Measurements from ENCODE around the gene FFAR3.
"Not testable (repeated sequence)": the region's sequence is repeated elsewhere in the genome, so short reads cannot be mapped to it uniquely, and the experiment has no call there.

The FFAR3 gene

DNA sequence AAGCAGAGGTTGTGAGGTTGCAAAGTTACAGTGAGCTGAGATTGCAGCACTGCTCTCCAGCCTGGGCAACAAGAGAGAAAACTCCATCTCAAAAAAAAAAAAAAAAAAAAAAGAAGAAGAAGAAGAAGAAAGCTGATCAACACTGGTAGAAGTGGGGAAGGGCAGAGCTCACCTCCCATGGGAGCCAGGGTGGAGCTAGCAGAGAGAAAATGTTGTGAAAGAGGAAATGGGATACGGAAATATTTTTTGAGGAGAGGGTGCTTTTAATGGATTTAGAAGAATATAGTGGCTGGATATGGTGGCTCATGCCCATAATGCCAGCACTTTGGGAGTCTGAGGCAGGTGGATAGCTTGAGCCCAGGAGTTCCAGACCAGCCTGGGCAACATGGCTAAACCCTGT is 19.4 kb downstream of the FFAR3 start:
- DNase-seq (ENCODE audit: low read depth) = no peak

DNA sequence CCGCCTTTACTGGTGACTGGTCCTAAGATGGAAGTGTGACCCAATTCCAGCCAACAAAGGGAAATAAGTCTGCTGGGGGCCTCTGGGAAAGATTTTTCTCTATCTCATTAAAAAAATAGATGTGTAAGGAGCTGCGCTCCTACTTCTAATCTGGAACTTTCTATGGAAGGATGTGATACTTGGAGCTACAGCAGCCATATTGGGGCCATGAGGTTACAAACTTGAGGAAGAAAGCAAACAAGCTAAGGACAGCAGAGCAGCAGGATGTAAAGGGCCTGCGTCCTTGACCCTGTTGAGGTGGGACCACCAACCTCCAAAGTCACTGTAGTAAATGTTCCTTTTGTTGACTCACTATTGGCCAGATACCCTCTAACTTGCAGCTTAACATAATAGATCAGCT is 20.1 kb downstream of the FFAR3 start:
- DNase-seq (ENCODE audit: low read depth) = no peak

DNA sequence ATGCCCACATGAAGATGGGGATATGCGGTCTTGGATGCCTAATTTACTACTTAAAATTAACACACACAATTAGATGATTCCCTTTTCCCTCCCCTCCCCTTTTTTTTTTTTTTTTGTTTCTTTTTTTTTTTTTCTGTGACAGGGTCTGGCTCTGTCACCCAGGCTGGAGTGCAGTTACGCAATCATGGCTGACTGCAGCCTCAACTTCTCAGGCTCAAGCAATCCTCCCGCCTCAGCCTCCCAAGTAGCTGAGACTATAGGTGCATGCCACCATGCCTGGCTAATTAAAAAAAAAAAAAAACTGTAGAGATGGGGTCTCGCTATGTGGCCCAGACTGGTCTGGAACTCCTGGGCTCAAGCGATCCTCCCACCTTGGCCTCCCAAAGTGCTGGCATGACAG is 21.3 kb downstream of the FFAR3 start:
- DNase-seq (ENCODE audit: low read depth) = not testable (repeated sequence)

GRCh38 chr19:35379992-35380391 is 21.7 kb downstream of the FFAR3 start:
- no peak for DNase-seq (ENCODE audit: low read depth)

GRCh38 chr19:35380450-35381124 is 22.3 kb downstream of the FFAR3 start:
- DNase-seq (ENCODE audit: low read depth) = no peak

- no peak for DNase-seq (ENCODE audit: low read depth)
Measured at GRCh38 chr19:35381318-35381717, 23.1 kb downstream of the FFAR3 start.

DNA sequence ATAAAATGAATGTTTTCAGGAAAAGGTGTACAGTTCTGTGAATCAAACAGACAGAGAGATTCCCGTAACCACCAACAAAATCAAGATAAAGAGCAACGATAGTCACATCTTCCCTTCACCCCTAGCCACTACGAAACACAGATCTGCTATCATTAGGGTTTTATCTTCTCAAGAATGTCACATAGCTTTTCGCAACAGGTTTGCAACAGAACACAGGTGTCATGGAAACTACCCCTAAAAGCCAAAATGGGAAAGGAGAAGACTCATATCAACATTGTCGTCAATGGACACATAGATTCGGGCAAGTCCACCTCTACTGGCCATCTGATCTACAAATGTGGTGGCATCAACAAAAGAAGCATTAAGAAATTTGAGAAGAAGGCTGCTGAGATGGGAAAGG is 23.7 kb downstream of the FFAR3 start:
- DNase-seq (ENCODE audit: low read depth) = no peak

GRCh38 chr19:35383536-35383935 is 25.3 kb downstream of the FFAR3 start:
- DNase-seq (ENCODE audit: low read depth) = no peak

GRCh38 chr19:35388277-35389054 is 30.2 kb downstream of the FFAR3 start:
- no peak for DNase-seq (ENCODE audit: low read depth)

DNA sequence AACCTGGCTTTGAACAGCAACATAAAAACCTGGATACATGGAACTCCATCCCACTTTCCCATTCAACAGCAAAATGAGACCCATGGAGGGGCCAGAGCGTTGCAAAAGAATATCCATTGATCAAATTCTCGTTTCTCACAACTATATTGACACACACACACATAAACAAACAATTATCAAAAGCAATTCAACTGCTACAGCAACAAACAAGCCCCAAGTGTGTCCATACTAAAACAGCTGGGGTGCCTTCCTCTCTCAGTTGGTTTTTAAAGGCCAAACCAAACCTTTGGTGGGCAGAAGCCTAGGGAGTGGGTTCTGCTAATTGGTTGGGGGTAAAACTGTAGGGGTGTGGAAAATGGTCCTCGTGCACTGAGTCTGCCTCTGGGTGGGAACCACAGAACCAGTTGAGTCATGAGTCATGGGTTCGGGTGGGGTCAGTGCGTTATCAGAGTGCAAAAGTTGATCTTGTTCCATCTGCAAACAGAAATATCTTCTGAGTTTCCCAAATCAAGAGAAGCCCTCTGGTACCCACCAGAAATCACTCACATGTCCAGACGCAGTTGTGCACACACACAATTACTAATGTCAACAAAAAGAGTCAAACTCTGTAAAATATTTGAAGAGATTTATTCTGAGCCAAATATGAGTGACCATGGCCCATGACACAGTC is 31.1 kb downstream of the FFAR3 start:
- DNase-seq (ENCODE audit: low read depth) = no peak

DNA sequence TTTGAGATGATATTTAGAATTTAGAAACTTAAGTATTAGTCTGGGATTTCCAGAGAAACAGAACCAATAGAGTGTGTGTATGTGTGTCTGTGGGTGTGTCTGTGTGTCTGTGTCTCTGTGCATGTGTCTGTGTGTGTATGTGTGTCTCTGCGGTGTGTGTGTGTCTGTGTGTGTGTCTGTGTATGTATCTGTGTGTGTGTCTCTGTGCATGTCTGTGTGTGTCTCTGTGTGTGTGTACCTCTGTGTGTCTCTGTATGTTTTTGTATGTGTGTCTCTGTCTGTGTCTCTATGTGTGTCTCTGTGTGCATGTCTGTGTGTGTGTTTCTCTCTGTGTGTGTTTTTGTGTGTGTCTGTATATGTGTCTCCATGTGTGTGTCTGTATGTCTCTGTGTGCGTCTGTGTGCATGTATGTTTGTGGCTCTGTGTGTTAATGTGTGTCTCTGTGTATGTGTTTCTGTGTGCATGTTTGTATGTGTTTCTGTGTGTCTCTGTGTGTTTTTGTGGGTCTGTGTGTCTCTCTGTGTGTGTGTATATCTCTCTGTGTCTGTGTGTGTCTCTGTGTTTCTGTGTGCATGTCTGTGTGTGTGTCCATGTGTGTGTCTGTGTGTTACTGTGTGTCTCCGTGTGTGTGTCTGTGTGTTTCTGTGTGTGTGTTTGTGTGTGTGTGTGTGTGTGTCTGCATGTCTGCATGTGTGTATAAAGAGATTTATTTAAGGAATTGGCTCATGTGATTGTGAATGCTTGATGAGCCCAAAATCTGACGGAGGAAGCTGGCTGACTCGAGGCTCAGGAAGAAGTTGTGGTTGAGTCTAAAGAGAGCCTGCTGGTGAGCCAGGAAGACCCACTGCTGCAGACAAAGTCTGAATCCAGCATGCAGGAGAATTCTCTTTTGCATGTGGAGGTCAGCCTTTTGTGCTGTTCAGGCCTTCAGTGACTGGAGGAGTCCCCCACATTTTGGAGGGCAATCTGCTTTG is 34.8 kb downstream of the FFAR3 start:
- DNase-seq (ENCODE audit: low read depth) = no peak

GRCh38 chr19:35395382-35396199 is 37.3 kb downstream of the FFAR3 start:
- DNase-seq (ENCODE audit: low read depth) = no peak

GRCh38 chr19:35396240-35396885 is 38.1 kb downstream of the FFAR3 start:
- no peak for DNase-seq (ENCODE audit: low read depth)

DNA sequence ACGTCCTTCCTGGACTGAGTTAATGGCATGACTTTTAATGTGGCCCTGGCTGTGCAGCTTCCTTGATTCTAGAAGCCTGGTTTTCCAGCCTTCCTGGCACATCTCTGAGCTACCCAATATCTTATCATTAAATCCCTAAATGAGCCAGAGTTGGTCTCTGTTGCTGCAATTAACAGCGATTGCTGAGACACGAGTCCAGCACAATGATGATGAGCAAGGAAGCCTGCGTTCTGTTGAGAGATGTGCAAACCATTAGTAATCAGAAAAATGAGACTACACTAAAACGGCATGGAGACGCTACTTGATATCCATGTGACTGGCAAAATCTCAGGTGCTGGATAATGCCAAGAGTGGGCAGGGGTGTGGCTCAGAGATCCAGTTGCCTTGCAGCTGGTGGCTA is 38.8 kb downstream of the FFAR3 start:
- no peak for DNase-seq (ENCODE audit: low read depth)

DNA sequence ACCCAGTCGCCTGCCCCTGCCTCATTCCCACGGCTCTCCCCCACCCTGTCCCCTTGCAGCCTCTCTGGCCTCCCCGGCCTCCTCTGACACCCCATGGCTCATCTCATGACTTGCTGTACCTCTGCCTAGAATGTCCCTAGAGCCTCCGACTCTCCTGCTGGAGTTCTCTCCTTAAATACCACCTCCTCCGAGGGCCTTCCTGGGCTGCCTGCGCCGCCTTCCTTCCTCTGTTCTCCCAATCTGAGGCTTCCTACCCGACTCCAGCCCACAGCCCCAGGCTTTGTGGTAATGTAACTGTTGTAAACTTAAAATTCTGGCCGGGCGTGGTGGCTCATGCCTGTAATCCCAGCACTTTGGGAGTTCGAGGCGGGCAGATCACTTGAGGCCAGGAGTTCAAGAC is 40.3 kb downstream of the FFAR3 start:
- DNase-seq (ENCODE audit: low read depth) = no peak

- no peak for DNase-seq (ENCODE audit: low read depth)
Measured at GRCh38 chr19:35399231-35399630, 41.0 kb downstream of the FFAR3 start.

DNA sequence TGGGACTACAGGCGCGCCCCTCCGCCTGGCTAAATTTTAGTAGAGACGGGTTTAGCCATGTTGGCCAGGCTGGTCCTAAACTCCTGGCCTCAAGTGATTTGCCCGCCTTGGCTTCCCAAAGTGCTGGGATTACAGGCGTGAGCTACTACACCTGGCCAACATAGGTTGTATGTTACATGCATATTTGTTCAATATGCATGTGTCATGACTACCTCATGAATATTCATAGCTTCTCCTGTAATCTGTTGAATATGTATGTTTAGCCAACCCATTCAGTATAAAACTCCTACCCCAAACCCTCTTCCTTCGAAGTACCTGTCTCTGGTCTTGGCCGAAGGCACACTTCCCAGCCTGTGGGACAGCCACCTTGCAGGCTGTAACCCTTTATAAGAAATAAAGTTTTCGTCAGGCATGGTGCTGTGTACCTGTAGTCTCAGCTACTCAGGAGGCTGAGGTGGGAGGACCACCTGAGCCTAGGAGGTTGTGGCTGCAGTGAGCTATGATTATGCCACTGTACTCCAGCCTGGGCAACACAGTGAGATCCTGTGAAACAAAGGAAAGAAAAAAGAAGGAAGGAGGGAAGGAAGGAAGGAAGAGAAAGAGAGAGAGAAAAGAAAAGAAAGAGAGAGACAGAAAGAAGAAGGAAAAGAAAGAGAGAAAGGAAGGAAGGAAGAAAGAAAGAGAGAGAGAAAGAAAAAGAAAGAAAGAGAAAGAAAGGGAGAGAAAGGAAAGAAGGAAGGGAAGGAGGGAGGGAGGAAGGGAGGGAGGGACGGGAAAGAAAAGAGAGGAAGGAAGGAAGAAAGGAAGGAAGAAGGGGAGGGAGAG is 41.9 kb downstream of the FFAR3 start:
- no peak for DNase-seq (ENCODE audit: low read depth)

- no peak for DNase-seq (ENCODE audit: low read depth)
Measured at GRCh38 chr19:35400773-35401100, 42.5 kb downstream of the FFAR3 start.

DNA sequence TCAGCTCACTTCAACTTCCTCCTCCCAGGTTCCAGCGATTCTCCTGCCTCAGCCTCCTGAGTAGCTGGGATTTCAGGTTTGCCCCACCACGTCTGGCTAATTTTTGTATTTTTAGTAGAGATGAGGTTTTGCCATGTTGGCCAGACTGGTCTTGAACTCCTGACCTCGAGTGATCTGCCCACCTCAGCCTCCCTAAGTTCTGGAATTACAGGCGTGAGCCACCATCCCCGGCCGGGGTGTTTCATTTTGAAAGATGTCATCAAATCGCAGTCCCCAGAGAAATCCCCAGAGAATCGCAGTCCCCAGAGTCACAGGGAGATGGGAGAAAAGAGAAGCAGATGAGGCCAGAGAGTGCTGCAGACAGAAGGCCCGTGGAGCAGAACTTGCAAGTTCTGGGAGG is 43.2 kb downstream of the FFAR3 start:
- DNase-seq (ENCODE audit: low read depth) = not testable (repeated sequence)
